HepG2 (cell line): ENCODE measurements around the gene AFF4. TPM values are rescaled to one million over a fixed set of nuclear protein-coding genes. Genes with fewer than 3 reads are reported as not detected.

Source experiments
- ATAC-seq: fragments of 200-7000 bp; cut with Tn5 transposase; 3 replicates; pipeline ENCODE4 v1.9.1; 2020; ENCODE audit warnings: mild to moderate bottlenecking, moderate library complexity
- BruUV-seq: library from RNA; stranded (reverse); fragments of 400-500 nt; replicated peaks from 2 replicates; lab custom pipeline; 2021; lab: Mats Ljungman, UMichigan
- CTCF ChIA-PET: fragments of 300-600 bp; formaldehyde crosslinking; extraction: SDS; loops from one replicate; lab custom pipeline; 2021; ENCODE audit warnings: low total read pairs, inconsistent platforms, low intra/inter-chr PET ratio; lab: Yijun Ruan, JAX
- POLR2A ChIA-PET: fragments of 350-600 bp; sonication (Branson Sonifier 250); formaldehyde crosslinking; loops from one replicate; lab custom pipeline; 2020; ENCODE audit warnings: antibody characterized with exemption, inconsistent platforms; lab: Yijun Ruan, JAX
- DNase-seq: peaks from one replicate; pipeline ENCODE4 v3.0.0-alpha.2; 2015; ENCODE audit warnings: low spot score
- FAIRE-seq: peaks from 3 replicates; lab custom pipeline; 2011; peaks lifted over from hg19 to GRCh38; lab: Jason Lieb, UNC
- H2AFZ ChIP-seq: one replicate; pipeline ENCODE4 v1.6.1; 2011; ENCODE audit warnings: low read length, inconsistent platforms
- H3K27ac ChIP-seq: fragments of 300-600 bp; 3 replicates; pipeline ENCODE4 v1.8.0; 2011; ENCODE audit warnings: mixed run types, mild to moderate bottlenecking, mixed read lengths, low read length, inconsistent platforms; ENCODE audit not compliant: insufficient read depth; ENCODE audit errors: extremely low read length
- H3K27me3 ChIP-seq, 2 experiments: fragments of 200-600 bp in 1 of 2; 2 replicates in 1 of 2; 3 replicates in 1 of 2; pipeline versions ENCODE4 v1.6.0 to v1.8.0; 2011; ENCODE audit warnings: low read length in 2 of 2, mild to moderate bottlenecking in 2 of 2, moderate library complexity in 2 of 2, inconsistent platforms in 1 of 2; ENCODE audit not compliant: insufficient read depth in 2 of 2, control insufficient read depth in 1 of 2
- H3K36me3 ChIP-seq, 2 experiments: fragments of 200-600 bp in 1 of 2; replicated peaks in 1 of 2; 2 replicates in 1 of 2; 3 replicates in 1 of 2; pipeline versions ENCODE4 v1.5.1 to v1.8.0; 2011; ENCODE audit warnings: low read length in 2 of 2, inconsistent platforms in 1 of 2; ENCODE audit not compliant: insufficient read depth in 2 of 2, control insufficient read depth in 1 of 2
- H3K4me1 ChIP-seq: 2 replicates; pipeline ENCODE4 v1.5.1; 2012; ENCODE audit warnings: low read length, inconsistent platforms; ENCODE audit not compliant: insufficient read depth
- H3K4me2 ChIP-seq: 2 replicates; pipeline ENCODE4 v1.6.0; 2011; ENCODE audit warnings: low read depth, low read length, inconsistent platforms
- H3K4me3 ChIP-seq, 3 experiments: fragments of 200-600 bp in 1 of 3; sonication (generic), shearing (Covaris generic) in 1 of 3; replicated peaks in 1 of 3; 2 replicates each; pipeline ENCODE4 v1.5.1; 2011 to 2016; ENCODE audit warnings: low read length in 3 of 3, inconsistent platforms in 2 of 3, low read depth in 2 of 3, mild to moderate bottlenecking in 2 of 3, control low read depth in 1 of 3, mixed read lengths in 1 of 3; ENCODE audit not compliant: insufficient read depth in 1 of 3
- H3K79me2 ChIP-seq: one replicate; pipeline ENCODE4 v1.6.1; 2011; ENCODE audit warnings: low read length, inconsistent platforms; ENCODE audit not compliant: insufficient read depth
- H3K9ac ChIP-seq: 2 replicates; pipeline ENCODE4 v1.6.0; 2011; ENCODE audit warnings: mild to moderate bottlenecking, low read depth, low read length, inconsistent platforms; ENCODE audit not compliant: insufficient read depth
- H3K9me3 ChIP-seq: 2 replicates; pipeline ENCODE4 v1.5.1; 2012; ENCODE audit warnings: mild to moderate bottlenecking, low read length
- H4K20me1 ChIP-seq: 2 replicates; pipeline ENCODE4 v1.6.0; 2011; ENCODE audit warnings: inconsistent platforms, mild to moderate bottlenecking, low read length, moderate library complexity; ENCODE audit not compliant: insufficient read depth
- ARNTL ChIP-seq: sonication (generic); formaldehyde crosslinking; IDR thresholded peaks from 2 replicates; pipeline ENCODE4 v1.4.0; 2020; ENCODE audit warnings: mild to moderate bottlenecking, missing genetic modification reagents
- CSRNP2 ChIP-seq: sonication (generic); formaldehyde crosslinking; conservative IDR thresholded peaks from 2 replicates; pipeline ENCODE4 v1.8.0; 2022; ENCODE audit warnings: low read depth, missing genetic modification reagents
- FLYWCH1 ChIP-seq: sonication (generic); formaldehyde crosslinking; IDR thresholded peaks from 2 replicates; pipeline ENCODE4 v1.8.1; 2023; ENCODE audit warnings: mild to moderate bottlenecking, missing genetic modification reagents
- GLMP ChIP-seq: sonication (generic); formaldehyde crosslinking; IDR thresholded peaks from 2 replicates; pipeline ENCODE4 v1.9.0; 2021; ENCODE audit warnings: missing genetic modification reagents, mild to moderate bottlenecking, borderline replicate concordance
- HMGXB4 ChIP-seq, 2 experiments: sonication (generic) in 1 of 2; formaldehyde crosslinking in 1 of 2; IDR thresholded peaks; 2 replicates each; pipeline versions ENCODE4 v1.4.0 to v1.6.1; 2018 to 2020; ENCODE audit warnings: missing genetic modification reagents in 2 of 2, borderline replicate concordance in 1 of 2, low read depth in 1 of 2, mild to moderate bottlenecking in 1 of 2, missing biosample characterization in 1 of 2
- MATR3 ChIP-seq: sonication (generic); formaldehyde crosslinking; IDR thresholded peaks from 2 replicates; pipeline ENCODE4 v1.4.0; 2020; ENCODE audit warnings: missing genetic modification reagents
- MIER2 ChIP-seq: IDR thresholded peaks from 2 replicates; pipeline ENCODE4 v1.6.1; 2016; ENCODE audit warnings: missing biosample characterization, missing genetic modification reagents
- MYC ChIP-seq: sonication (generic); formaldehyde crosslinking; IDR thresholded peaks from 2 replicates; pipeline ENCODE4 v1.9.0; 2021; ENCODE audit warnings: missing genetic modification reagents, borderline replicate concordance
- MYPOP ChIP-seq: sonication (generic); formaldehyde crosslinking; IDR thresholded peaks from 2 replicates; pipeline ENCODE4 v1.8.1; 2023; ENCODE audit warnings: mild to moderate bottlenecking, moderate library complexity, missing genetic modification reagents
- PCBP2 ChIP-seq: fragments of 200-400 bp; formaldehyde crosslinking; optimal IDR thresholded peaks from 2 replicates; pipeline ENCODE3; 2018; ENCODE audit warnings: low read length, low read depth; ENCODE audit not compliant: poor library complexity, severe bottlenecking
- RARA ChIP-seq: IDR thresholded peaks from 2 replicates; pipeline ENCODE4 v1.6.1; 2016; ENCODE audit warnings: missing genetic modification reagents, missing compliant biosample characterization
- SYNCRIP ChIP-seq: fragments of 200-400 bp; formaldehyde crosslinking; IDR thresholded peaks from 2 replicates; pipeline ENCODE4 v1.6.1; 2018; ENCODE audit warnings: mild to moderate bottlenecking, low read depth, low read length; ENCODE audit not compliant: insufficient read depth
- ZBTB2 ChIP-seq: sonication (generic); formaldehyde crosslinking; IDR thresholded peaks from 2 replicates; pipeline ENCODE4 v1.8.0; 2022; ENCODE audit warnings: low read depth, missing genetic modification reagents
- ZC3H13 ChIP-seq: sonication (generic); formaldehyde crosslinking; IDR thresholded peaks from 2 replicates; pipeline ENCODE4 v1.8.1; 2023; ENCODE audit warnings: mild to moderate bottlenecking, missing genetic modification reagents, moderate library complexity
- ZNF24 ChIP-seq: fragments of 450-650 bp; IDR thresholded peaks from 2 replicates; pipeline ENCODE4 v1.6.1; 2017; ENCODE audit warnings: antibody characterized with exemption, mild to moderate bottlenecking
- ZNF263 ChIP-seq: sonication (generic); formaldehyde crosslinking; IDR thresholded peaks from 2 replicates; pipeline ENCODE4 v1.4.0; 2020; ENCODE audit warnings: missing genetic modification reagents
- ZNF546 ChIP-seq: sonication (generic); formaldehyde crosslinking; conservative IDR thresholded peaks from 2 replicates; pipeline ENCODE4 v1.8.1; 2023; ENCODE audit warnings: mild to moderate bottlenecking, missing genetic modification reagents
- ZNF557 ChIP-seq: sonication (generic); formaldehyde crosslinking; IDR thresholded peaks from 2 replicates; pipeline ENCODE4 v1.4.0; 2020; ENCODE audit warnings: missing genetic modification reagents
- WGBS: methylation state at CpG from one replicate; pipeline ENCODE4 v1.1.6; 2017; ENCODE audit warnings: low lambda C conversion rate; 5-methylcytosine and 5-hydroxymethylcytosine counted together
- in situ Hi-C: cut with HindIII; loops from 2 replicates; pipeline ENCODE4 v1.10.0; 2017; ENCODE audit warnings: low pct_unique_long_range_greater_than_20kb; ENCODE audit not compliant: extremely low pct_ligation_motif_present
- intact Hi-C: fragments of 100-400 bp; cut with micrococcal nuclease; formaldehyde crosslinking; loops from one replicate; pipeline ENCODE4 v1.10.0; 2022; ENCODE audit not compliant: unreplicated experiment
- polyA plus RNA-seq, 8 experiments: library from polyadenylated mRNA; depleted of rRNA in 3 of 8; stranded (reverse) in 7 of 8; unstranded in 1 of 8; fragments of >200 nt; fragmentation: Illumina TruSeq in 4 of 8; extraction: Trizol in 4 of 8; gene quantifications; 2 replicates each; pipeline versions ENCODE4 v1.2.1 to v1.2.3, GENCODE V29; 2011 to 2016; ENCODE audit warnings: low read depth in 4 of 8, missing spikeins in 1 of 8, mixed read lengths in 1 of 8; ENCODE audit not compliant: insufficient read depth in 1 of 8
- total RNA-seq, 5 experiments: library from RNA; depleted of rRNA; stranded (reverse); fragments of >200 nt; fragmentation: Illumina TruSeq; extraction: Trizol; gene quantifications; 2 replicates each; pipeline ENCODE4 v1.2.3, GENCODE V29; 2016; ENCODE audit warnings: low read depth in 1 of 5

The AFF4 gene
- total and polyA plus RNA-seq, 2 of the 13 experiments (the other 11 are each of a cell fraction or from before 2014, with no cell fraction given) = 22.1 to 25.5 TPM

- DNase-seq = no peak
- ChIA-PET POLR2A (interaction anchor here (0.5 to 3.3 kb wide), 7 partner anchors 10 to 178 kb away, joined by 3 to 26 read pairs (median 4); partner anchors contain the start of genes HSPA4 and SHROOM1), CTCF (no interaction called here)
- in situ Hi-C loops (loop anchor here (5.0 kb wide), 1 partner anchor 42 kb away; the partner anchor contains the start of gene SHROOM1), intact Hi-C loops (no loop called here)
- Histone ChIP-seq H3K4me3 (peak overlapping the region; percentile 52 to 76 (median 68)), H3K4me1 (peaks cover 88% of the 10 kb centered on the region), H4K20me1 (no peaks in the 10 kb centered on the region), H3K9me3 (no peaks in the 10 kb centered on the region), H3K79me2 (peaks cover 13% of the 10 kb centered on the region), H3K4me2 (peak overlapping the region; percentile 80), H3K9ac (peak overlapping the region; percentile 93), H3K27ac (peak overlapping the region; percentile 95), H3K36me3 (peaks cover 2 to 13% of the 10 kb centered on the region in 2 experiments), H3K27me3 (no peaks in the 10 kb centered on the region; a peak in 1 of 5 replicates), H2AFZ (no peak overlapping the region)
- TSS peak; percentile 86 for BruUV-seq
- peak; percentile 51 for ATAC-seq
- 0% methylated on average over 3 of the region's 3 CpGs for WGBS
- no peak for FAIRE-seq
- TF ChIP-seq ZNF24 (no peak), HMGXB4 (CRISPR knock-in tag; IDR thresholded peaks at IDR 0.05; ENCODE audit: borderline replicate concordance in 1 of 2, low read depth in 1 of 2) (0 out of 4 replicates have a peak, but pooled peaks of 1 of the 2 experiments have one; percentile 18), CSRNP2 (no peak), ARNTL (CRISPR knock-in tag) (no peak), ZBTB2 (CRISPR knock-in tag) (0 out of 2 replicates have a peak, but pooled peaks have one; percentile 12), MYPOP (CRISPR knock-in tag) (0 out of 2 replicates have a peak, but pooled peaks have one; percentile 12), PCBP2 (no peak), ZNF557 (CRISPR knock-in tag) (no peak), GLMP (no peak), ZNF546 (CRISPR knock-in tag) (0 out of 2 replicates have a peak, but pooled peaks have one; percentile 14), MYC (CRISPR knock-in tag) (no peak), MATR3 (CRISPR knock-in tag) (no peak), ZNF263 (CRISPR knock-in tag) (0 out of 2 replicates have a peak, but pooled peaks have one; percentile 9), MIER2 (CRISPR knock-in tag) (no peak), RARA (no peak), SYNCRIP (no peak), ZC3H13 (CRISPR knock-in tag) (peak; percentile 81), FLYWCH1 (CRISPR knock-in tag) (no peak)
These were observed 89.5 kb downstream of the AFF4 start for GRCh38 chr5:132873930-132874271.
